Right cardiac atrium (tissue), 5 donors: ENCODE results near the gene ALKBH5. TPM values are rescaled to one million over a fixed set of nuclear protein-coding genes. Genes with fewer than 3 reads are reported as not detected.
"Not testable (repeated sequence)": the region's sequence is repeated elsewhere in the genome, so short reads cannot be mapped to it uniquely, and the experiment has no call there.

Source experiments
- ATAC-seq, 2 donors: fragments of 200-7000 bp; cut with Tn5 transposase; one replicate each; pipeline versions ENCODE4 v1.8.0 to v1.9.1; 2020; ENCODE audit warnings: moderate library complexity in 2 of 2, mild to moderate bottlenecking in 1 of 2
- DNase-seq, 3 donors: peaks; one replicate each; pipeline ENCODE4 v3.0.0-alpha.2; 2020
- H3K27ac ChIP-seq: one replicate; pipeline ENCODE4 v1.5.1; 2013; ENCODE audit warnings: mild to moderate bottlenecking, low read length, control low read depth, moderate library complexity
- H3K27me3 ChIP-seq: one replicate; pipeline ENCODE4 v1.6.1; 2013; ENCODE audit not compliant: control insufficient read depth, insufficient read depth
- H3K4me1 ChIP-seq: one replicate; pipeline ENCODE4 v1.6.1; 2013; ENCODE audit warnings: low read length; ENCODE audit not compliant: control insufficient read depth, insufficient read depth
- H3K4me3 ChIP-seq: one replicate; pipeline ENCODE4 v1.5.1; 2013; ENCODE audit warnings: low read length, control low read depth
- H3K9me3 ChIP-seq: one replicate; pipeline ENCODE4 v1.6.1; 2013; ENCODE audit warnings: low read length; ENCODE audit not compliant: control insufficient read depth
- WGBS: extraction: QIAGEN DNeasy Blood & Tissue Kit; methylation state at CpG from one replicate; pipeline ENCODE4 v1.1.7; 2013; 5-methylcytosine and 5-hydroxymethylcytosine counted together
- intact Hi-C, 4 donors: fragments of 100-400 bp; cut with DNase I; formaldehyde crosslinking; loops; one replicate each; pipeline versions ENCODE4 v1.11.0 to v1.14.0; 2022 to 2023
- polyA plus RNA-seq: library from polyadenylated mRNA; stranded (reverse); fragments of 200-250 nt; gene quantifications from one replicate; pipeline ENCODE4 v1.2.3, GENCODE V29; 2013
- total RNA-seq, 4 donors: library from RNA; stranded (reverse); fragmentation: NEBNext Ultra II Directional; extraction: Animal tissue kit (Norgen Biotek cat#: 25700); gene quantifications; one replicate each; pipeline ENCODE4 v1.2.1, GENCODE V29; 2021
- donor health status: healthy with polysubstance abuse.
- donor health status: DM: no; HTN: yes; CAD: no.
- donor health status: DM: no; HTN: no; CAD: no.
- donor health status: DM: no; HTN: yes; CAD: no; lungs with severe emphysema.
- donor health status: DM: yes; HTN: yes; CAD: no.

The ALKBH5 gene
- total and polyA plus RNA-seq, 5 donors: 112 to 195 (median 183) TPM

DNA sequence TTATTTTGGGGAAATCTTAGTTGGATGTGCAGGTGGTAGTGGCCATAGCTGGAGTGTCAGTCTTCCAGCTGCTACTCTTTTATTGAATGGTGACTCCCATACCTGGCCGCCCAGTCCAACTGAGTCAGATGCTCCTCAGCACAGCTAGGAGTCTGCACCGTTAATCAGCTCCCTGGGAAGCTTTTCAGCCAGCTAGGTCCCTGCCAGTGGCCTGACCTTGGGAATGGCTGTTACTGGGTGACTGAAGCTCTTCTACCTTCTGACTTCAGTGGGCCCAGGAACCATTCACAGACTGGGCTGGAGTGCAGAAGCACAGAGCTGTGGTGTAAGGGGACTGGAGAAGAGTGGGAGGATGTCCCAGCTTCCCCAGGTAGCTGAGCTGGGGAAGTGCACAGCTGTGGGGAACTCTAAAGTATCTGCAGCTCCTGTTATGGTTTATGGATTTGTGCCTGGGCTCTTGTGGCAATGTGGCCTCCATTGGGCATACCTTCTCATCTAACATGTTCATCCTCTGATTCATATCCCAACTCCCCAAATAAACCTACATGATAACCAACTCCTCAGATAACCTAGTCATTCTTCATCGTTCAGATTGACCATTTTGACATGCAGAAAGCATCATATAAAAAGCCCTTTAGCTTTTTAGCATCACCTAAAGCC is 14.0 kb downstream of the ALKBH5 start:
- peaks cover 29% of the 10 kb centered on the region for H3K4me1 ChIP-seq
- no peak overlapping the region for H3K27ac ChIP-seq
- H3K27me3 ChIP-seq: no peaks in the 10 kb centered on the region
- ATAC-seq (no peak), DNase-seq (no peak)
- intact Hi-C loops: no loop called here
- H3K4me3 ChIP-seq: no peak overlapping the region
- H3K9me3 ChIP-seq: no peaks in the 10 kb centered on the region
- WGBS: 78% methylated on average over 3 of the region's 3 CpGs

DNA sequence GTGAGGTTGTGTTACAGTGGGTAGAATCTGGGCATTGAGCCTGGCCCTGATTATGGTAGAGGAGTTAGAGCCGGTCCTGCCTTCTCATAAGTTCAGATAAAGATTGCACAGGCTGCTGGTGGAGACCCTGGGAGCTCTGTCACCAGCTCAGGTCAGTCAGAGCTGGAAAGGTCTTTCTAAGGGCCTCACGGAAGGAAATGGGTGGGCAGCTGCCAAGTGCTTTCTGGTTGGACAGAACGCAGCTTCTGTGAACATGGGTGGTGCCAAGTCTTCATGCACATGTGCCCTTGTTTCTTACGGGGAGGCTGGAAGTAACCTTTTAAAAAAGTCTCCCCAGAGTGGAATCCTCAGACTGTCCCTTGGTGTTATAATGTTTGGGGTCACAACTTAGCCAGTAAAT is 14.9 kb downstream of the ALKBH5 start:
- H3K4me1 ChIP-seq: peaks cover 28% of the 10 kb centered on the region
- WGBS: 11% methylated on average over 4 of the region's 4 CpGs
- DNase-seq: peak; percentile 27 to 56 (median 28)
- H3K27ac ChIP-seq: no peak overlapping the region
- peak in 1 of 2 donors; percentile 45 for ATAC-seq
- H3K4me3 ChIP-seq: no peak overlapping the region
- intact Hi-C loops: no loop called here
- no peaks in the 10 kb centered on the region for H3K27me3 ChIP-seq
- H3K9me3 ChIP-seq: no peaks in the 10 kb centered on the region

DNA sequence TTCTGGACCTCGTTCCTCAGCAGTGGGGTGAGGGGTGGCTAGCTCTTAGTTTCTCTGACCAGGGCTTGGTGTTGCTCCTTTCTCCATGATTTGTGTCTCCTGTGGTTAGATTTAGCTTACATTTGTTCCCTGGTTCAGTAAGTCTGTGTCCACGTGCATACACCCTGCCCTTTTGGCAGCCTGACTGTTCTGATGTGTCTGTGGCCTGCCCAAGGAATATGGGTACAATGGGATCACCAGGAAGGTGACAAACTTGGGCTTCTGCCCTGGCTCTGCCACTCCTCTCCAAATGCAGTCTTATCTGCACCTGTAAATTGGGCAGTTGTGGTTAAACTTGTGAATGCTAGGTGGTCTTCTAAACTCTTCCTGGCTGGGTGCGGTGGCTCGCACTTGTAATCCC is 17.5 kb downstream of the ALKBH5 start:
- Histone ChIP-seq H3K4me1 (peaks cover 20% of the 10 kb centered on the region), H3K27me3 (no peaks in the 10 kb centered on the region), H3K27ac (peak overlapping the region; percentile 8), H3K9me3 (no peaks in the 10 kb centered on the region), H3K4me3 (no peak overlapping the region)
- intact Hi-C loops: loop anchor here in 1 of 4 donors (10.0 kb wide), 1 partner anchor 64 kb away; the partner anchor contains the start of gene MIEF2
- DNase-seq (peak in 1 of 3 donors; percentile 53), ATAC-seq (peak in 1 of 2 donors; percentile 61)
- 70% methylated on average over 4 of the region's 4 CpGs for WGBS

DNA sequence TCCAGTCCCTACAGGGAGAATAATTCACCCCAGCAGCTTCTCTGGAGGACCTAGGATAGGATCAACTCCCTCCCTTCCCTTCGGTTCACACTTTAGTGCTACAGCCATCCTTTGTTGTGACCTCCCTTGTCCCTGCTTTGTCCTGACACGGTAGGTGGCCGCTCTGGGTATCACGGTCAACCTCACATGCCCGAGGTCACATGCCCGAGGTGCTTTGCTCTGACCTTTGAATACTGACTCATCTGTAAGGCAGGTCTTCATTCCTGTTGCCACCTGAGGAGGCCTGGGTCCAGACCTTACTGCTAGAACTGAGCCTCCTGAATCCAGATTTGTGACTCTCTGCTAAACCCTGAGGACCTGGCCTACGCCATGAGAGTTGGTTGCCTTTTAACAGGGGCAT is 19.7 kb downstream of the ALKBH5 start:
- ATAC-seq (no peak), DNase-seq (peak in 1 of 3 donors; percentile 6)
- no peak overlapping the region for H3K4me3 ChIP-seq
- no peaks in the 10 kb centered on the region for H3K9me3 ChIP-seq
- WGBS: 67% methylated on average over 7 of the region's 7 CpGs
- no peak overlapping the region for H3K27ac ChIP-seq
- H3K27me3 ChIP-seq: no peaks in the 10 kb centered on the region
- peaks cover 11% of the 10 kb centered on the region for H3K4me1 ChIP-seq
- intact Hi-C loops: loop anchor here in 1 of 4 donors (10.0 kb wide), 1 partner anchor 61 kb away; the partner anchor contains the start of gene MIEF2

DNA sequence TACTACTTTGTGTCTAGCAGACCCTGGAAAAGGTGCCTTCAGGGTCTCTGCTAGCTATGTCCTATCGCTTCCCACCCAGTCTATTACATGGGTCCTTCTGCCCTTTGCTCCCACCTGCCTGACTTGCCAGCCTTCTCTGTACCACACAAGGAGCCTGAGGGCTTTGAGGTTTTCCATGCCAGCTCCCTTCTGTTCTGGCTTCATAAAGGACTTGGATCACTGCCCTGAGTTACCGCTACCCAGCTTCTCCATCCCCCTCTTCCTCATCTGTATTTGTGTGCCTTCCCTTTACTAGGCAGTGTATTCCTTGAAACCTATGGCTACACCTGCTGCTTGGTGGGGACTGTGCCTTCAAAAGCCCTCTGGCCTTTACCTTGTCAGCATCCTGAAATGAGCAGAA is 22.2 kb downstream of the ALKBH5 start:
- Histone ChIP-seq H3K27ac (no peak overlapping the region), H3K9me3 (no peaks in the 10 kb centered on the region), H3K4me1 (no peaks in the 10 kb centered on the region), H3K27me3 (no peaks in the 10 kb centered on the region), H3K4me3 (no peak overlapping the region)
- WGBS: 79% methylated on average over 2 of the region's 2 CpGs
- ATAC-seq: no peak
- intact Hi-C loops: loop anchor here in 1 of 4 donors (10.0 kb wide), 1 partner anchor 59 kb away; the partner anchor contains the start of gene MIEF2
- DNase-seq: no peak

DNA sequence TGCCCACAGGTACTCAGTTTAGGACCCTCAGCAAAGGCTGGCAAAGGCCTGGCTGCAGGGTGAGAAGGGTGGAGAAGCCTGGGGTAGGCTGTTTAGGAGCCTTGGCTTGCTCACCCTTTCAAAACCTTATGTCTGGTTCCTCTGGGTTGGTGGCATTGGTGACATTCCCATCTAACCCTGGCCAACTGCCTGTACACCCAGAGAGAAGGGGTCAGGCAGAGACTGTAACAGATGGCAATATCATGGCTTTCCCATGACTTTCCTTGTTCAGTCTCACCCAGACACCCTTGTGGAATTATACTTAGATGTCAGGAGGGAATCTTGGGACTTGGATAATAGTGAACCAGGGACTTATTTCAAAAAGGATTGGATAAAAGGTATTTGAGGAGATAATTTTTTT is 23.3 kb downstream of the ALKBH5 start:
- intact Hi-C loops: loop anchor here in 1 of 4 donors (10.0 kb wide), 1 partner anchor 58 kb away; the partner anchor contains the start of gene MIEF2
- Histone ChIP-seq H3K4me1 (no peaks in the 10 kb centered on the region), H3K27ac (no peak overlapping the region), H3K27me3 (no peaks in the 10 kb centered on the region), H3K4me3 (no peak overlapping the region), H3K9me3 (no peaks in the 10 kb centered on the region)
- no peak for DNase-seq
- ATAC-seq: no peak

DNA sequence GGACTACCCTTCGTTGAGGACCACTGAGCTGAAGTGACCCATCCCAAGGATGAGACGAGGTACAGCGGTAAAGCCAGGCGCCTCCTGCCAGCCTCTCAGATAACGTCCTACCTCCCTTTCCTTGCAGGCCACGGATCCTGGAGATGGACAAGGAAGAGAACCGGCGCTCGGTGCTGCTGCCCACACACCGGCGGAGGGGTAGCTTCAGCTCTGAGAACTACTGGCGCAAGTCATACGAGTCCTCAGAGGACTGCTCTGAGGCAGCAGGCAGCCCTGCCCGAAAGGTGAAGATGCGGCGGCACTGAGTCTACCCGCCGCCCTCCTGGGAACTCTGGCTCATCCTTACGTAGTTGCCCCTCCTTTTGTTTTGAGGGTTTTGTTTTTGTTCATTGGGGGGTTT is 24.5 kb downstream of the ALKBH5 start:
- DNase-seq (no peak), ATAC-seq (no peak)
- H3K4me1 ChIP-seq: no peaks in the 10 kb centered on the region
- H3K27ac ChIP-seq: no peak overlapping the region
- H3K9me3 ChIP-seq: no peaks in the 10 kb centered on the region
- intact Hi-C loops: loop anchor here in 1 of 4 donors (10.0 kb wide), 1 partner anchor 57 kb away; the partner anchor contains the start of gene MIEF2
- no peaks in the 10 kb centered on the region for H3K27me3 ChIP-seq
- WGBS: 87% methylated on average over 19 of the region's 19 CpGs
- no peak overlapping the region for H3K4me3 ChIP-seq

DNA sequence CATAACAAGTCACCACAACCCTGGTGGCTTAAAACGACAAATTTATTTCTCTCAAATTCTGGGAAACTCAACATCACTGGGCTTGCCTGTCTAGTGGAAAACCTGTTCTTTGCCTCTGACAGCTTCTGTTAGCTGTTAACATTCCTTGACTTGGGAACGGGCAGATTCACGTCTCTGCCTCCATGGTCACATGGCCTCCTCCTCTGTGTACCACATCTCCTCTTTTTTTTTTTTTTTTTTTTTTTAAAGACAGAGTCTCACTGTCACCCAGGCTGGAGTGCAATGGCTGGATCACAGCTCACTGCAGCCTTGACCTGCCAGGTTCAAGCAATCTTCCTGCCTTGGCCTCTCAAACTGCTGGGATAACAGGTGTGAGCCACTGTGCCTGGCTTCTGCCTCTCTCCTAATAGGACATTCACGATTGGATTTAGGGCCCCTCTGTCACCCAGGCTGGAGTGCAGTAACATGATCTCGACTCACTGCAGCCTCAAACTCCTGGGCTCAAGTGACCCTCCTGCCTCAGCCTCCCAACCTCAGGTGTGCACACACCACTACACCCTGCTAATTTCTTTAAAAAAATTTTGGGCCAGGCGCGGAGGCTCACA is 30.1 kb downstream of the ALKBH5 start:
- H3K9me3 ChIP-seq: no peaks in the 10 kb centered on the region
- no peak overlapping the region for H3K27ac ChIP-seq
- intact Hi-C loops: loop anchor here in 2 of 4 donors (10.0 kb wide), 2 partner anchors 69 to 101 kb away; partner anchors contain the start of genes SMCR8 (in 1 of the 2) and TOP3A (in 1 of the 2)
- WGBS: 63% methylated on average over 7 of the region's 7 CpGs
- no peaks in the 10 kb centered on the region for H3K27me3 ChIP-seq
- no peak overlapping the region for H3K4me3 ChIP-seq
- DNase-seq (no peak), ATAC-seq (no peak)
- H3K4me1 ChIP-seq: no peaks in the 10 kb centered on the region

DNA sequence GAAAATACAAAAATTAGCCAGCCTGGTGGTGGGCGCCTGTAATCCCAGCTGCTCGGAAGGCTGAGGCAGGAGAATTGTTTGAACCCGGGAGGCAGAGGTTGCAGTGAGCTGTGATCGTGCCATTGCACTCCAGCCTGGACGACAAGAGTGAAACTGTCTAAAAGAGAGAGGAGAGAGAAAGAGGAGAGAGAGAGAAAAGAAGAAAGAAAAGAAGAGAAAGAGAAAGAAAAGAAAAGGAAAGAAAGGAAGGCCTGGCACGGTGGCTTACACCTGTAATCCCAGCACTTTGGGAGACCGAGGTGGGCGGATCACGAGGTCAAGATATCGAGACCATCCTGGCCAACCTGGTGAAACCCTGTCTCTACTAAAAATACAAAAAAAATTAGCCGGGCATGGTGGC is 33.3 kb downstream of the ALKBH5 start:
- not testable (repeated sequence) for H3K27me3 ChIP-seq, ATAC-seq, H3K4me3 ChIP-seq, H3K27ac ChIP-seq, DNase-seq, H3K9me3 ChIP-seq, H3K4me1 ChIP-seq
- intact Hi-C loops: loop anchor here in 2 of 4 donors (10.0 kb wide), 2 partner anchors 72 to 98 kb away; partner anchors contain the start of genes SMCR8 (in 1 of the 2) and TOP3A (in 1 of the 2)
- WGBS: 81% methylated on average over 11 of the region's 11 CpGs

DNA sequence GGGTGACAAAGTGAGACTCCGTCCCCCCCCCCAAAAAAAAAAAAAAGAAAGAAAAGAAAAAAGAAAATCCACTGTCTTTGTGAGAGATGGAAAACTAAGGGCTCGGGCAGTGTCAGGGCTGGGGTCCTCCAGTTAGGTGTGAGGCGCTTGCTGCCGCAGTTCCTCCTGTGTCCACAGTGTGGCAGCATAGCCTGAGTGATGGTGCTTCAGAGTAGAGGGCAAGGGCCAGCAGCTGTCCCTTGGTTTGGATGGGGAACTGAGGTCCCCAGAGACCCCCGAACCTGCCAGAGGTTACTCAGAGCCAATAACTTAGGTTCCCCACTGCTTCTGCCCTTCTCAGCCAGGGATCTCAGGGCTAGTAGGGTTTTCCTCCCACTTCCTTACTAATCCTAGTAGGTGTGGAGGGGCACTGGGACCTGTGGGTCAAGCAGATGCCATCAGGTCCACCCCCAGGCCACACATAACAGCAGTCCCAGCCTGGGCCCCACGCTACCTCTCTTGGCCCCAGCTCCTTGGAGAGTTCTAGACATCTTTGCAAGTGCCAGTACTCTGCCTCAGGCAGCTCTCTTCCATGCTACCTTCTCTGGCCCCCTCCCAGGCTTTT is 33.9 kb downstream of the ALKBH5 start:
- H3K27ac ChIP-seq: no peak overlapping the region
- H3K9me3 ChIP-seq: no peaks in the 10 kb centered on the region
- DNase-seq (peak; percentile 74 to 90 (median 89)), ATAC-seq (peak; percentile 81 to 86)
- H3K4me1 ChIP-seq: no peaks in the 10 kb centered on the region
- WGBS: 8% methylated on average over 6 of the region's 6 CpGs
- no peak overlapping the region for H3K4me3 ChIP-seq
- intact Hi-C loops: loop anchor here in 2 of 4 donors (10.0 kb wide), 2 partner anchors 73 to 97 kb away; partner anchors contain the start of genes SMCR8 (in 1 of the 2) and TOP3A (in 1 of the 2)
- no peaks in the 10 kb centered on the region for H3K27me3 ChIP-seq
